H1 (cell line): ENCODE measurements around the gene ALPP. TPM values are rescaled to one million over a fixed set of nuclear protein-coding genes. Genes with fewer than 3 reads are reported as not detected.

Source experiments
- CTBP2 ChIP-seq: IDR thresholded peaks from 2 replicates; pipeline ENCODE4 v1.7.0; 2011; ENCODE audit warnings: borderline replicate concordance, mild to moderate bottlenecking, moderate library complexity, mixed read lengths, low read length; ENCODE audit not compliant: insufficient read depth, insufficient read length
- JUN ChIP-seq: IDR thresholded peaks from 2 replicates; pipeline ENCODE4 v1.6.1; 2011; ENCODE audit warnings: low read depth, mild to moderate bottlenecking, improper control_type of control experiment, low read length
- polyA plus RNA-seq, 7 experiments: library from polyadenylated mRNA; depleted of rRNA in 3 of 7; stranded (reverse) in 5 of 7; unstranded in 2 of 7; fragments of >200 nt in 5 of 7; fragments of 200-250 nt in 2 of 7; gene quantifications; 1 replicate in 5 of 7; 2 replicates in 1 of 7; 4 replicates in 1 of 7; pipeline versions ENCODE4 v1.2.1 to v1.2.3, GENCODE V29; 2011 to 2013; ENCODE audit warnings: missing spikeins in 2 of 7, mixed read lengths in 2 of 7
- total RNA-seq: library from RNA; stranded (reverse); fragmentation: NEBNext Ultra II Directional; extraction: Animal tissue kit (Norgen Biotek cat#: 25700); gene quantifications from 2 replicates; pipeline ENCODE4 v1.2.1, GENCODE V29; 2021

ALPP gene
- total and polyA plus RNA-seq, 2 of the 8 experiments (the other 6 are each of a cell fraction or from before 2014, with no cell fraction given) = 0.15 TPM

GRCh38 chr2:232400256-232401015 lies 21.9 kb downstream of the ALPP start (continued):
- no peak for TF ChIP-seq JUN
- no peak for TF ChIP-seq CTBP2
